Prostate gland (tissue), 2 donors: ENCODE results near the gene SHC3. TPM values are rescaled to one million over a fixed set of nuclear protein-coding genes. Genes with fewer than 3 reads are reported as not detected.

Experiments
- DNase-seq: peaks from one replicate; pipeline ENCODE4 v3.0.0-alpha.2; 2019; ENCODE audit warnings: low spot score
- H3K27ac ChIP-seq, 2 donors: fragments of 200-600 bp; sonication (generic); 2 replicates each; pipeline ENCODE4 v1.5.1; 2017 to 2019
- H3K27me3 ChIP-seq: fragments of 200-600 bp; sonication (generic); replicated peaks from 2 replicates; pipeline ENCODE4 v1.5.1; 2019; ENCODE audit not compliant: insufficient read depth
- H3K36me3 ChIP-seq, 2 donors: fragments of 200-600 bp; sonication (generic); 1 replicate in 1 of 2; 2 replicates in 1 of 2; pipeline versions ENCODE4 v1.5.1 to v1.8.1; 2017 to 2019
- H3K4me1 ChIP-seq: fragments of 200-600 bp; sonication (generic); replicated peaks from 2 replicates; pipeline ENCODE4 v1.5.1; 2019
- H3K4me3 ChIP-seq, 2 donors: fragments of 200-600 bp; sonication (generic); 2 replicates each; pipeline ENCODE4 v1.5.1; 2017 to 2019
- H3K9me3 ChIP-seq: fragments of 200-600 bp; sonication (generic); 2 replicates; pipeline ENCODE4 v1.5.1; 2017
- POLR2A ChIP-seq: fragments of 450-650 bp; IDR thresholded peaks from one replicate; pipeline ENCODE4 v1.6.1; 2016; ENCODE audit warnings: antibody characterized with exemption, mild to moderate bottlenecking
- POLR2AphosphoS5 ChIP-seq: sonication (generic); formaldehyde crosslinking; IDR thresholded peaks from one replicate; pipeline ENCODE4 v1.6.1; 2017; ENCODE audit warnings: antibody characterized with exemption
- WGBS: methylation state at CpG from one replicate; pipeline ENCODE4 v1.1.5; 2018; 5-methylcytosine and 5-hydroxymethylcytosine counted together
- intact Hi-C: fragments of 100-400 bp; cut with DNase I; formaldehyde crosslinking; loops from one replicate; pipeline ENCODE4 v1.14.2; 2022
- total RNA-seq, 2 donors: library from RNA; depleted of rRNA; stranded (reverse); fragments of >200 nt; gene quantifications; one replicate each; pipeline ENCODE4 v1.1.0, GENCODE V29; 2016
- TF ChIP-seq, protein P1 (sequence below), 4 experiments: fragments of 200-600 bp in 2 of 4; fragments of 450-650 bp in 2 of 4; sonication (generic) in 2 of 4; IDR thresholded peaks; 1 replicate in 3 of 4; 2 replicates in 1 of 4; pipeline ENCODE4 v1.5.1; 2016 to 2019; ENCODE audit warnings: antibody characterized with exemption in 4 of 4, mild to moderate bottlenecking in 2 of 4, moderate library complexity in 2 of 4

SHC3 gene
- total RNA-seq, 2 donors from 2014 or later: 0.34 to 0.59 TPM

DNA sequence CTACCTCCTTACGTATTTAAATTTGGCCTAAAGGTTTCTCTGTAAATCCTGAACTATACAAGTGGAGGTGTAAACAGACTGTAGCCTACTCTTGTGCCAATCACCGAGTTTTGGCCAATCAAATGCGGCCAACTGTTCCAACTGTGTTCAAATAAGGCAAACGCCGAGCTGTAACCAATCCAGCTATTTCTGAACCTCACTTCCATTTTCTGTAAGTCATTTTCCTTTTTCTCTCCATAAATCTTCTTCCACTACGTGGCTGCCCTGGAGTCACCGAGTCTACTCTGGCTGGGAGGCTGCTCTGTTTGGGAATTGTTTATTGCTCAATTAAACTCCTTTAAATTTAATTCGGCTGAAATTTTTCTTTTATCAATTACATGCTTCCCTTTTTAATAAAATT lies 129.0 kb downstream of the SHC3 start:
- H3K27me3 ChIP-seq: no peaks in the 10 kb centered on the region
- WGBS: 85% methylated on average over 8 of the region's 8 CpGs
- no peak overlapping the region for H3K27ac ChIP-seq
- no peaks in the 10 kb centered on the region for H3K9me3 ChIP-seq
- intact Hi-C loops: no loop called here
- TF ChIP-seq, protein P1, sequence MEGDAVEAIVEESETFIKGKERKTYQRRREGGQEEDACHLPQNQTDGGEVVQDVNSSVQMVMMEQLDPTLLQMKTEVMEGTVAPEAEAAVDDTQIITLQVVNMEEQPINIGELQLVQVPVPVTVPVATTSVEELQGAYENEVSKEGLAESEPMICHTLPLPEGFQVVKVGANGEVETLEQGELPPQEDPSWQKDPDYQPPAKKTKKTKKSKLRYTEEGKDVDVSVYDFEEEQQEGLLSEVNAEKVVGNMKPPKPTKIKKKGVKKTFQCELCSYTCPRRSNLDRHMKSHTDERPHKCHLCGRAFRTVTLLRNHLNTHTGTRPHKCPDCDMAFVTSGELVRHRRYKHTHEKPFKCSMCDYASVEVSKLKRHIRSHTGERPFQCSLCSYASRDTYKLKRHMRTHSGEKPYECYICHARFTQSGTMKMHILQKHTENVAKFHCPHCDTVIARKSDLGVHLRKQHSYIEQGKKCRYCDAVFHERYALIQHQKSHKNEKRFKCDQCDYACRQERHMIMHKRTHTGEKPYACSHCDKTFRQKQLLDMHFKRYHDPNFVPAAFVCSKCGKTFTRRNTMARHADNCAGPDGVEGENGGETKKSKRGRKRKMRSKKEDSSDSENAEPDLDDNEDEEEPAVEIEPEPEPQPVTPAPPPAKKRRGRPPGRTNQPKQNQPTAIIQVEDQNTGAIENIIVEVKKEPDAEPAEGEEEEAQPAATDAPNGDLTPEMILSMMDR (IDR thresholded peaks at IDR 0.05): no peak
- TF ChIP-seq POLR2A: no peak
- no peak for TF ChIP-seq POLR2AphosphoS5
- no peak overlapping the region for H3K4me3 ChIP-seq
- H3K36me3 ChIP-seq: no peaks in the 10 kb centered on the region
- DNase-seq: no peak
- H3K4me1 ChIP-seq: no peaks in the 10 kb centered on the region

DNA sequence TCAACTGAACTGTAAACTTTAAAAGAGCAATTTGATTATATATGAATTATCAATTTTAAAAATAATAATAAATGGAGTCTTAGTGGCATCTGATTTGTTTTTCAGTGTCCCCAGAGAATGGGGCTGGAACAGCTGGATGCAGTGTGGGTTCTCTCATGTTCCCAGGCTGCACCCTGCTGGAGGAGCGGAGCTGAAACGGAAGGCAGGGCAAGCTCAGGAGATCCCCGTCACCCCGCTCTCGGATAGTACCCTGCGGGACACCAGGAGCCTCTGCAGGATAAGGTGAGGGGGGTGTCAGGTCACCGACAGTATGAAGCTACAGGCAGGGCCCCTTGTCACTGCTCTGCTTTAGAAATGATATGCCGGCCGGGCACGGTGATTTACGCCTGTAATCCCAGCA lies 130.0 kb downstream of the SHC3 start:
- WGBS: 94% methylated on average over 11 of the region's 11 CpGs
- Histone ChIP-seq H3K27ac (no peak overlapping the region), H3K36me3 (no peaks in the 10 kb centered on the region), H3K4me1 (no peaks in the 10 kb centered on the region), H3K27me3 (no peaks in the 10 kb centered on the region), H3K4me3 (no peak overlapping the region), H3K9me3 (no peaks in the 10 kb centered on the region)
- DNase-seq: no peak
- intact Hi-C loops: no loop called here
- TF ChIP-seq POLR2A (no peak), POLR2AphosphoS5 (no peak)
- TF ChIP-seq, protein P1 (IDR thresholded peaks at IDR 0.05): no peak

DNA sequence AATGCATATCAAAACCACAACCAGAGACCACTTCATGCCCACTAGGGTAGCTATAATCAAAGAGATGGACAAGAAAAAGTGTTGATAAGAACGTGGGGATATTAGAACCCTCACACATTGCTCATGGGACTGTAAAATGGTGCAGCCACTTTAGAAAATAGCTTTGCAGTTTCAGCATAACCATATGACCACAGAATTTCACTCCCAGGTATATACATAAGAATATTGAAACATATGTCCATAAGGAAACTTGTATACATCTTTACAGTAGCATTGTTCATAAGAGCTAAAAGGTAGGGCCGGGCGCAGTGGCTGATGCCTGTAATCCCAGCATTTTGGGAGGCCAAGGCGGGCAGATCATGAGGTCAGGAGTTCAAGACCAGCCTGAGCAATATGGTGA lies 131.0 kb downstream of the SHC3 start:
- DNase-seq: no peak
- Histone ChIP-seq H3K27me3 (no peaks in the 10 kb centered on the region), H3K9me3 (no peaks in the 10 kb centered on the region), H3K4me1 (no peaks in the 10 kb centered on the region), H3K27ac (no peak overlapping the region), H3K36me3 (no peaks in the 10 kb centered on the region), H3K4me3 (no peak overlapping the region)
- no peak for TF ChIP-seq POLR2A
- no peak for TF ChIP-seq POLR2AphosphoS5
- TF ChIP-seq, protein P1 (IDR thresholded peaks at IDR 0.05): no peak
- intact Hi-C loops: no loop called here
- 71% methylated on average over 4 of the region's 4 CpGs for WGBS

DNA sequence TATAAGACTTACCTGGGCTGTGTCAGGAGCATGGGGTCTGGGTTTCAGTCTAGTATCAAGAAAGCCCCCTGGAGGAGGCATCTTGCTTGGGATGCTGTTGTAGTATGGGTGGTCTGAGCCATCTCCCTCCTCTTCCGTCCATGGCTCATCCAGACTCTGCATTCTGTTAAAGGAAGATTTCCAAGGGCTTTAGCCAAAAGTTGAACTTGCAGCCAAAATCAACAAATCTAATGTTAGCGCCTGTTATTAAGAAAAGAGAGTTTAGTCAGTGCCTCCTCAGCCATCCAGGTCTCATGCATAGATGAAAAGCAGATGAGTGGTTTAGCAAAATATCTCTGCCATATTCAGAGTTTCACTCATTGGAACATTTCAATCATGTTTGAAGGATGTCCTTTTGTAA lies 131.8 kb downstream of the SHC3 start:
- no peak for DNase-seq
- no peak for TF ChIP-seq POLR2AphosphoS5
- TF ChIP-seq POLR2A: no peak
- TF ChIP-seq, protein P1 (IDR thresholded peaks at IDR 0.05): no peak
- Histone ChIP-seq H3K27me3 (no peaks in the 10 kb centered on the region), H3K36me3 (no peaks in the 10 kb centered on the region), H3K4me3 (no peak overlapping the region), H3K27ac (no peak overlapping the region), H3K4me1 (no peaks in the 10 kb centered on the region), H3K9me3 (no peaks in the 10 kb centered on the region)
- 30% methylated on average over 2 of the region's 2 CpGs for WGBS
- intact Hi-C loops: no loop called here

DNA sequence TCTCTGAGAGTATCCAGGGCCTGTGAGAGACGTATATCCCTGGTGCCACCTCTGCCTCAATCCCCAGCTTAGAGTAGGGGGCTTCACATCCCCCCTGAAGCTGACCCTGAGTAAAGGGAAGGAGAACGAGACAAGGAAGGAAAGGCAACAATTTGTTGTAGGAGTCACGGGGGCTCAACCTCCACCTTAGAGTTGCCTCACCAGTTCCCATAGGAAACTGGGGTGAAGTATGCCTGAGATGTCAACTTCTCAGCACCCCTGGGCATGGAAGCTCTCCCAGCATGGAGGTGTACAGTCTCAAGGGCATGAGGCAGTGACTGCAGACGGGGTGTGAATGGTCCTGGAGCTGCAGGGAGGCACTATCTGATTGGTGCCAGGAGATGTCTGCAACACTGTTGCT lies 133.7 kb downstream of the SHC3 start:
- H3K36me3 ChIP-seq: no peaks in the 10 kb centered on the region
- no peaks in the 10 kb centered on the region for H3K4me1 ChIP-seq
- no peak overlapping the region for H3K4me3 ChIP-seq
- H3K9me3 ChIP-seq: no peaks in the 10 kb centered on the region
- intact Hi-C loops: no loop called here
- no peak overlapping the region for H3K27ac ChIP-seq
- DNase-seq: no peak
- TF ChIP-seq POLR2A: no peak
- TF ChIP-seq POLR2AphosphoS5: no peak
- TF ChIP-seq, protein P1 (IDR thresholded peaks at IDR 0.05): no peak
- no peaks in the 10 kb centered on the region for H3K27me3 ChIP-seq
- WGBS: 100% methylated on average over 4 of the region's 4 CpGs
